WERI-Rb-1 (cell line): ENCODE results near the gene PRSS21.
A peak's percentile ranks its signal among the peaks of the same experiment; 100 is the strongest.

Experiments
- DNase-seq: peaks from one replicate; pipeline ENCODE4 v3.0.0-alpha.2; 2020
- H3K27ac ChIP-seq: fragments of 250-450 bp; sonication (Bioruptor Pico); 2 replicates; pipeline ENCODE4 v1.5.1; 2020; ENCODE audit warnings: mild to moderate bottlenecking, moderate library complexity
- H3K27me3 ChIP-seq: fragments of 250-450 bp; sonication (Bioruptor Pico); 2 replicates; pipeline ENCODE4 v1.5.1; 2021; ENCODE audit warnings: mild to moderate bottlenecking, low read depth, moderate library complexity; ENCODE audit not compliant: insufficient read depth, severe bottlenecking
- H3K36me3 ChIP-seq: fragments of 250-450 bp; sonication (Bioruptor Pico); 2 replicates; pipeline ENCODE4 v1.5.1; 2020; ENCODE audit warnings: mild to moderate bottlenecking, moderate library complexity
- H3K4me3 ChIP-seq: 2 replicates; pipeline ENCODE4 v1.5.1; 2011; ENCODE audit warnings: low read depth, mild to moderate bottlenecking, control low read depth, low read length
- H3K9me3 ChIP-seq: fragments of 250-450 bp; sonication (Bioruptor Pico); 2 replicates; pipeline ENCODE4 v1.5.1; 2021; ENCODE audit warnings: mild to moderate bottlenecking, moderate library complexity; ENCODE audit not compliant: severe bottlenecking
- TF ChIP-seq, protein P1 (sequence below): IDR thresholded peaks from 2 replicates; pipeline ENCODE4 v1.5.1; 2011; ENCODE audit warnings: low read depth, mild to moderate bottlenecking, control low read depth, inconsistent platforms, low read length

PRSS21 gene

DNA sequence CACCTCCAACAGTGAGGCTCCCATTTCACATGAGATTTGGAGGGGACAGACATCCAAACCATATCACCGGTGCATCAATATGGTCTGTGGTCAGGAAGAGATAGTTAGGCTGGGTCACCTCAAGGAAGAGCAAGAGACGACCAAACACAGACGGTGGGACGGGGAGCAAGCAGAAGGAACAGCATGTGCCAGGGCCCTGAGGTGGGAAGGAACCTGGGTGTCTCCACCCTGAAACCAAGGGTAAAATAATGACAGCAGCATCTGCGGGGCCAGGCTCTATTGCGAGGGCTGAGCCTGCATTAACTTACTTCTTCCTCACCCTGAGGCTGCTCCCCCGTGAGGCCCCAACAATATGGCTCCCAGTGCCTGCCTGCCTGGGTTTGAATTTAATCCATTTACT, 8.9 kb upstream of the PRSS21 start:
- no peaks in the 10 kb centered on the region for H3K36me3 ChIP-seq
- TF ChIP-seq, protein P1, sequence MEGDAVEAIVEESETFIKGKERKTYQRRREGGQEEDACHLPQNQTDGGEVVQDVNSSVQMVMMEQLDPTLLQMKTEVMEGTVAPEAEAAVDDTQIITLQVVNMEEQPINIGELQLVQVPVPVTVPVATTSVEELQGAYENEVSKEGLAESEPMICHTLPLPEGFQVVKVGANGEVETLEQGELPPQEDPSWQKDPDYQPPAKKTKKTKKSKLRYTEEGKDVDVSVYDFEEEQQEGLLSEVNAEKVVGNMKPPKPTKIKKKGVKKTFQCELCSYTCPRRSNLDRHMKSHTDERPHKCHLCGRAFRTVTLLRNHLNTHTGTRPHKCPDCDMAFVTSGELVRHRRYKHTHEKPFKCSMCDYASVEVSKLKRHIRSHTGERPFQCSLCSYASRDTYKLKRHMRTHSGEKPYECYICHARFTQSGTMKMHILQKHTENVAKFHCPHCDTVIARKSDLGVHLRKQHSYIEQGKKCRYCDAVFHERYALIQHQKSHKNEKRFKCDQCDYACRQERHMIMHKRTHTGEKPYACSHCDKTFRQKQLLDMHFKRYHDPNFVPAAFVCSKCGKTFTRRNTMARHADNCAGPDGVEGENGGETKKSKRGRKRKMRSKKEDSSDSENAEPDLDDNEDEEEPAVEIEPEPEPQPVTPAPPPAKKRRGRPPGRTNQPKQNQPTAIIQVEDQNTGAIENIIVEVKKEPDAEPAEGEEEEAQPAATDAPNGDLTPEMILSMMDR = no peak
- H3K27ac ChIP-seq = no peak overlapping the region

DNA sequence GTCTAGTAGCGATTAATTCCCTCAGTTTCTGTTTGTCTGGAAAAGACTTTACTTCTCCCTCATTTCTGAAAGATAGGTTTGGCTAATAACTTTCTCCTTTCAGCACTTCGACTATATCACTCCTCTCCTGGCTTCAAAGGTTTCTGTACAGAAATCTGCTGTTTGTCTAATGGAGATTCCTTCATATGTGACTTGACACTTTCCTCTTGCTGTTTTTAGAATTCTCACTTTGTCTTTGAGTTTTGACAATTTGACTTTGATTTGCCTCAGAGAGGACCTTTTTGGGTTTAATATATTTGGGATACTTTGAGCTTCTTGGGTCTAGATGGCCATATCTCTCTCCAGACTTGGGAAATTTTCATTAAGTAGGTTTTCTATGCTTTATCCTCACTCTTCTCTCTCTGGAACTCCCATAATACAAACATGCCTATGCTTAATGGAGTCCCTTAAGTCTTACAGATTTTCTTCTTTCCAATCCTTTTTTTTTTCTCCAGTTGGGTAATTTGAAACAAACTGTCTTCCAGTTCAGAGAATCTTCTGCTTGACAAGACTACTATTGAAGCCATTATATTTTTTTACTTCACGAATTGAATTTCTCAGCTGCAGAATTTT, 7.8 kb upstream of the PRSS21 start:
- H3K9me3 ChIP-seq = no peaks in the 10 kb centered on the region
- H3K36me3 ChIP-seq = no peaks in the 10 kb centered on the region
- TF ChIP-seq, protein P1 = no peak
- H3K4me3 ChIP-seq = no peak overlapping the region
- no peak overlapping the region for H3K27ac ChIP-seq
- no peak for DNase-seq
- no peaks in the 10 kb centered on the region for H3K27me3 ChIP-seq

More for the DNA sequence above, 8.9 kb upstream of the PRSS21 start:
- Histone ChIP-seq H3K9me3 (peaks cover under 1% of the 10 kb centered on the region), H3K27me3 (no peaks in the 10 kb centered on the region), H3K4me3 (no peak overlapping the region)
- DNase-seq = no peak

GRCh38 chr16:2810651-2811050, 6.4 kb upstream of the PRSS21 start:
- Histone ChIP-seq H3K27me3 (no peaks in the 10 kb centered on the region), H3K36me3 (no peaks in the 10 kb centered on the region), H3K4me3 (no peak overlapping the region), H3K27ac (no peak overlapping the region), H3K9me3 (no peaks in the 10 kb centered on the region)
- TF ChIP-seq, protein P1 = no peak
- DNase-seq = peak; percentile 2

DNA sequence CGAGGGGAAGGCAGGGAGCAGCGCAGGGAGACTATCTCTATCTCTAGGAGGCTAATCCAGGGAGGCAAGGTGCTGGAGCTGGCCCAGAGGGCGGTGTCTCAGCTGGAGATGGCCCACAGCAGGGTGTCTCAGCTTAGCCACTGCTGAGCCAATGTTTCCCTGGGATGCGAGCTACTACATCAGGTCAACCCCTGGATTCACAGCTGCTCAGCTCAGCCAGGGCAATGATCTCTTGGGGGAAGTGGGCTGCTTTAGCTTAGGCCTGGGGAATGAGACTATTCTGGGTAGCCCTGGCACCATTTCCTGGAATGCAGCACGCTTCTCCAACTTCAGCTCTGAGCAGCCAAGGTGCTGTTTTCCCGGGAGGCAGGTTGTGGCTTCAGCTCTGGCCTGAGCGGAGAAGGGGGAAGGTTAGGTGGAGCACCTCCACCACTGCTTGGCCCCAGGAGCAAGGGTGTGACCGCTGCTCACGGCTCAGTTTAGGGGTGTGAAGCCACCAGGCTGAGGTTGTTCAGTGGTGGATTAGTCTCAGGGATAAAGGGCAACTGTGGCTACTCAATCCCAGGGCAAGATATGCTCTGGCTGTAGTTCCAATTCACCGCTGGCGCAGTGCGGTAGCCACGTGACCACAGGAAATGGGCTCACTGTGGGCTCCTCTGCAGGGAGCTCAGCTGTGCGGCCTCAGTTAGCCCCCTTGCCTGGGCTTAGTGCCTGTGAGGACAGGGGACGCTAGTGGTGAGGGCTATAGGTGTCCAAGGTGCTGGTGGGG, 5.2 kb upstream of the PRSS21 start:
- TF ChIP-seq, protein P1 = no peak
- Histone ChIP-seq H3K9me3 (no peaks in the 10 kb centered on the region), H3K36me3 (no peaks in the 10 kb centered on the region), H3K4me3 (no peak overlapping the region), H3K27me3 (no peaks in the 10 kb centered on the region), H3K27ac (no peak overlapping the region)
- peak; percentile 66 for DNase-seq

GRCh38 chr16:2813771-2814221, 3.2 kb upstream of the PRSS21 start:
- no peaks in the 10 kb centered on the region for H3K36me3 ChIP-seq
- no peaks in the 10 kb centered on the region for H3K9me3 ChIP-seq
- no peaks in the 10 kb centered on the region for H3K27me3 ChIP-seq
- H3K4me3 ChIP-seq = no peak overlapping the region
- TF ChIP-seq, protein P1 = no peak
- DNase-seq = no peak
- no peak overlapping the region for H3K27ac ChIP-seq
